Dermis microvascular lymphatic vessel endothelial cell (primary cell): ENCODE results near the gene CALB2. TPM values are rescaled to one million over a fixed set of nuclear protein-coding genes. Genes with fewer than 3 reads are reported as not detected.

Experiments used
- DNase-seq, 2 donors: peaks; one replicate each; pipeline versions ENCODE4 v3.0.0 to v3.0.0-alpha.2; 2010; ENCODE audit warnings: low read depth in 2 of 2
- total RNA-seq: library from RNA; depleted of rRNA; stranded (reverse); fragments of >200 nt; gene quantifications from 2 replicates; pipeline ENCODE4 v1.2.1, GENCODE V29; 2014

Gene CALB2
- total RNA-seq, 1 donor from 2014 or later, result not detected

- no peak for DNase-seq
Measured at GRCh38 chr16:71387045-71387871, 28.7 kb downstream of the CALB2 start.

- DNase-seq, result no peak
Measured at GRCh38 chr16:71389330-71389729, 30.8 kb downstream of the CALB2 start.

GRCh38 chr16:71396594-71396993 is 38.1 kb downstream of the CALB2 start:
- no peak for DNase-seq

GRCh38 chr16:71399801-71400563 is 41.5 kb downstream of the CALB2 start:
- no peak for DNase-seq

- DNase-seq, result no peak
Measured at GRCh38 chr16:71402007-71402406, 43.5 kb downstream of the CALB2 start.

GRCh38 chr16:71402674-71403073 is 44.2 kb downstream of the CALB2 start:
- no peak for DNase-seq

GRCh38 chr16:71404364-71404763 is 45.8 kb downstream of the CALB2 start:
- no peak for DNase-seq

- DNase-seq, result no peak
Measured at GRCh38 chr16:71406316-71406715, 47.8 kb downstream of the CALB2 start.

GRCh38 chr16:71406724-71407123 is 48.2 kb downstream of the CALB2 start:
- no peak for DNase-seq

GRCh38 chr16:71407731-71408130 is 49.2 kb downstream of the CALB2 start:
- no peak for DNase-seq

- no peak for DNase-seq
Measured at GRCh38 chr16:71408536-71408935, 50.0 kb downstream of the CALB2 start.

- DNase-seq, result no peak
Measured at GRCh38 chr16:71409011-71409775, 50.7 kb downstream of the CALB2 start.

GRCh38 chr16:71410146-71410545 is 51.6 kb downstream of the CALB2 start:
- DNase-seq, result no peak

- DNase-seq, result peak; percentile 45 to 72
Measured at GRCh38 chr16:71412270-71413160, 54.0 kb downstream of the CALB2 start.

- no peak for DNase-seq
Measured at GRCh38 chr16:71413341-71413740, 54.8 kb downstream of the CALB2 start.

- DNase-seq, result no peak
Measured at GRCh38 chr16:71414038-71414437, 55.5 kb downstream of the CALB2 start.

GRCh38 chr16:71421911-71422310 is 63.4 kb downstream of the CALB2 start:
- DNase-seq, result peak in 1 of 2 donors; percentile 12

- no peak for DNase-seq
Measured at GRCh38 chr16:71423016-71423415, 64.5 kb downstream of the CALB2 start.

- DNase-seq, result no peak
Measured at GRCh38 chr16:71423865-71424264, 65.3 kb downstream of the CALB2 start.

GRCh38 chr16:71424626-71425025 is 66.1 kb downstream of the CALB2 start:
- DNase-seq, result no peak

- no peak for DNase-seq
Measured at GRCh38 chr16:71425746-71426068, 67.2 kb downstream of the CALB2 start.
